Skeletal muscle satellite cell (primary cell): ENCODE measurements around the gene DOCK6.
"Not testable (repeated sequence)": the region's sequence is repeated elsewhere in the genome, so short reads cannot be mapped to it uniquely, and the experiment has no call there.

ENCODE experiments used
- H3K27me3 ChIP-seq: 2 replicates; pipeline ENCODE4 v1.7.0; 2013; ENCODE audit warnings: low read length; ENCODE audit not compliant: control insufficient read depth, insufficient read depth
- H3K36me3 ChIP-seq: 2 replicates; pipeline ENCODE4 v1.7.0; 2013; ENCODE audit warnings: mild to moderate bottlenecking, control low read depth, low read length; ENCODE audit not compliant: insufficient read depth
- H3K4me1 ChIP-seq: 2 replicates; pipeline ENCODE4 v1.7.0; 2013; ENCODE audit warnings: low read length; ENCODE audit not compliant: control insufficient read depth, insufficient read depth
- H3K4me2 ChIP-seq: 2 replicates; pipeline ENCODE4 v1.7.0; 2013; ENCODE audit warnings: mild to moderate bottlenecking, low read length
- H3K4me3 ChIP-seq: 2 replicates; pipeline ENCODE4 v1.7.0; 2013; ENCODE audit warnings: low read length
- H3K9ac ChIP-seq: 2 replicates; pipeline ENCODE4 v1.7.0; 2013; ENCODE audit warnings: mild to moderate bottlenecking, low read depth, low read length, moderate library complexity
- H3K9me3 ChIP-seq: replicated peaks from 2 replicates; pipeline ENCODE4 v1.7.0; 2013; ENCODE audit warnings: mild to moderate bottlenecking, control low read depth, low read length

DOCK6 gene

DNA sequence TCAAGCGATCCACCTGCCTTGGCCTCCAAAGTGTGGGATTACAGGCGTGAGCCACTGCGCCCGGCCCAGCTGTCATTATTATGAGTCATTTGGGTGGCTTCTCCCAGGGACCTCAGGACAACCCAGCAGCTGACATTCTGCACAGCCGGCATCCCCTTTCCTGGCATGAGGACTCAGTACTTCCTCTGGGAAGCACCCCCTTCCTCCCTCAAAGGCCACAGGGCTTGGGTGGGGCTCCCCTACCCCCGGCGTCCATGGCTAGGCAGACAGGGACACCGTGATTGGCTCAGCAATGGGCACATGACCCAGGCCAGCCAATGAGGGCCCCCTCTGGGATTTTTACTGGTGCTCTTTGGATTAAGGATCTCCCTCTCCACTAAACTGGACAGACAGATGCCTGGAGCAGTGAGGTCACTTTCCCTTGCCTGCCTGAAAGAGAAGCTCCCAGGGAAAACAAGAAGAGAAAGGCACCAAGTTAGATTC, 71.0 kb downstream of the DOCK6 start:
- Histone ChIP-seq H3K4me1 (peaks cover 63% of the 10 kb centered on the region), H3K4me3 (peak overlapping the region; percentile 19), H3K27me3 (no peaks in the 10 kb centered on the region)

DNA sequence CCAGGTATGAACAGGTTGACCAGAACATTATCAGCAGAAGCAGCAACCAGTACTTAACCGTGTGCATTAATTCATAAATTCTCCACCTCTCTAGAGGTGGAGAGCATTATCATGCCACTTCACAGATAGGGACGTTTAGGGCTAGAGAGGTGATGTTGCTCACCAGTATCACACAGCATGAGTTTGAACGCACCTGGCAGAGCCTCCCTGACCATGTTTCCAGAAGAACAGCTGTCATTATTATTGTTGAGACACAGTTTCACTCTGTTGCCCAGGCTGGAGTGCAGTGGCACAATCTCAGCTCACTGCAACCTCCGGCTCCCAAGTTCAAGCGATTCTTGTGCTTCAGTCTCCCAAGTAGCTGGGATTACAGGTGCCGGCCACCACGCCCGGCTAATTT, 71.8 kb downstream of the DOCK6 start:
- Histone ChIP-seq H3K36me3 (peaks cover 69% of the 10 kb centered on the region), H3K9me3 (no peaks in the 10 kb centered on the region), H3K4me1 (peaks cover 61% of the 10 kb centered on the region), H3K4me2 (peak overlapping the region; percentile 27), H3K27me3 (no peaks in the 10 kb centered on the region), H3K9ac (no peak overlapping the region), H3K4me3 (no peak overlapping the region)

More for the DNA sequence above, 71.0 kb downstream of the DOCK6 start:
- peaks cover 66% of the 10 kb centered on the region for H3K36me3 ChIP-seq
- H3K4me2 ChIP-seq = peak overlapping the region; percentile 95
- H3K9me3 ChIP-seq = no peaks in the 10 kb centered on the region
- no peak overlapping the region for H3K9ac ChIP-seq

DNA sequence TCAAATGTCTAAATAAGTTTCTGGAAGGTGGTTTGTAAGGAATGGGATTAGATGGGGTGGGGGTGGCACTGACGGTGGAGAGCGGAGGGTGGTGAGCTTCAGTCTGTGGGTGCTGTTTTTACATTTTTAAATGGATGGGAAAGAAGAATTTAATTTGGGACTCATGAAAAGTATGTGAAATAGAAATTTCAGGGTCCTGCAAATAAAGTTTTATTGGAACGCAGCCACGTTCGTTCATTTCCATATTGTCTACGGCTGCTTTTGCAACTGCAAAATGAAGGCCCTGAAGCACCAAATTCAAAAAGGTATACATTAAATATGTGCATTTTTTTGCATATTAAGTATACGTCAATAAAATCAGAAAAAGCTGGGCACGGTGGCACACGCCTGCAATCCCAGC, 74.9 kb downstream of the DOCK6 start:
- H3K4me3 ChIP-seq = no peak overlapping the region
- H3K27me3 ChIP-seq = no peaks in the 10 kb centered on the region
- no peaks in the 10 kb centered on the region for H3K9me3 ChIP-seq
- peaks cover 62% of the 10 kb centered on the region for H3K36me3 ChIP-seq
- no peak overlapping the region for H3K4me2 ChIP-seq
- peaks cover 32% of the 10 kb centered on the region for H3K4me1 ChIP-seq
- no peak overlapping the region for H3K9ac ChIP-seq

DNA sequence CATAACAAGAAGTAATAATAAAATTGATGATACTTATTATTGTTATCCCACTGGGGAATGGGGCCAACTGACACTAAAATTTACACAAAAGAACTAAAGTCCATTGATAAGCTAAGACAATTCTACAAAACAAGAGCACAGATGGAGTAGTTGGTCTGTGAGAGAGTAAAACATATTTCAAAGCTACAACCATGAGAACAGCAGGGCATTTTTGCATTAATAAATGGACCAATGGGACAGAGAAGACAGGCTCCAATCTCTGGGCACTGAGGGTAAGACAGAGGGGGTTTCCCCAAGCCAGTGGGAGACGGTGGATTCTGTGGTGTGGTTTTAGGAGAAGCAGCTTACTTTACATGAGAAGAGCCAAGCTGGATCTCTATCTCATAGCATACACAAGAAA, 79.3 kb downstream of the DOCK6 start:
- H3K36me3 ChIP-seq = peaks cover 56% of the 10 kb centered on the region
- H3K9me3 ChIP-seq = no peaks in the 10 kb centered on the region
- H3K9ac ChIP-seq = no peak overlapping the region
- no peak overlapping the region for H3K4me2 ChIP-seq
- no peaks in the 10 kb centered on the region for H3K27me3 ChIP-seq
- no peak overlapping the region for H3K4me3 ChIP-seq
- peaks cover 32% of the 10 kb centered on the region for H3K4me1 ChIP-seq

DNA sequence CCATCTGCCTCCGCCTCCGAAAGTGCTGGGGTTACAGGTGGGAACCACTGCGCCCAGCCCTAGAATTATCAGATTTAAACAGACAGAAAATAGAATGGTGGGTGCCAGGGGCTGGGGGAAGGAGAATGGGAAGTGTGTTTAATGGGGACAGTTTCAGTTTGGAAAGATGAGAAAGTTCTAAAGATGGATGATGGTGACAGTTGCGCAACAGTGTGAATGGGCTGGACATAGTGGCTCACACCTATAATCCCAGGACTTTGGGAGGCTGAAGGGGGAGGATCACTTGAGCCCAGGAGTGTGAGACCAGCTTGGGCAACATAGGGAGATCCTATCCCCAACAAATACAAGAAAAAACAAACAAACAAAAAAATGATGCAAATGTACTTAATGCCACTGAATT, 80.8 kb downstream of the DOCK6 start:
- Histone ChIP-seq H3K9ac (no peak overlapping the region), H3K36me3 (peaks cover 56% of the 10 kb centered on the region), H3K27me3 (no peaks in the 10 kb centered on the region), H3K4me1 (peaks cover 32% of the 10 kb centered on the region), H3K4me2 (no peak overlapping the region), H3K9me3 (no peaks in the 10 kb centered on the region), H3K4me3 (no peak overlapping the region)

DNA sequence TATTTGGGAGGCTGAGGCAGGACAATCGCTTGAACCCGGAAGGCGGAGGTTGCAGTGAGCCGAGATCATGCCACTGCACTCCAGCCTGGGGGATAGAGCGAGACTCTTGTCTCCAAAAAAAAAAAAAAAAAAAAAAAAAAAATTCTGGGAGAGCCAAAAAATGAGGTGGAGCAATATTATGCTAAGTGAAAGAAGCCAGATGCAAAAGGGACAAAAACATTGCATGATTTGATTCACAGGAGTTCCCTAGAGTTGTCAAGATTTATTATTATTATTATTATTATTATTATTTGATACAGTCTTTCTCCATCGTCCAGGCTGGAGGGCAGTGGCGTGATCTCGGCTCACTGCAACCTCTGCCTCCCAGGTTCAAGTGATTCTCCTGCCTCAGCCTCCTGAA, 81.3 kb downstream of the DOCK6 start:
- not testable (repeated sequence) for H3K9me3 ChIP-seq, H3K4me2 ChIP-seq, H3K27me3 ChIP-seq, H3K4me3 ChIP-seq
- Histone ChIP-seq H3K36me3 (peaks cover 61% of the 10 kb centered on the region), H3K9ac (peak overlapping the region; percentile 63), H3K4me1 (peaks cover 32% of the 10 kb centered on the region)

DNA sequence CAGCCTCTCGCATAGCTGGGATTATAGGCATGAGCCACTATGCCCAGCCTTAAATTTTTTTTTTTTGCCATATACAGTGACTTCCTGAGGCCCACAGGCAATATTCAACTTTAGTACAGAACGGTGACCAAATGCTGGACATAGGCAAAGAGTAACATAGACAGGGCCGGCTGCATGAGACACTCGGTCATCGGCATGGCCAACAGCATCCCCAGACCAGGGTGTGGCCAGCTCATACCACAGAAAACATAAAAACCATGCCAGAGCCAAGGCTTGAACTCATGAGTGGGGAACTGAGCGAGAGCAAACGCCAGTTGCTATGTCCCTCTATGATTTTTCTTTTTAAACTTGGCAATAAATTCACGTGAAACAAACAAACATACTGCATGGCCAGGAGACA, 82.0 kb downstream of the DOCK6 start:
- Histone ChIP-seq H3K27me3 (no peaks in the 10 kb centered on the region), H3K4me2 (peak overlapping the region; percentile 22), H3K4me1 (peaks cover 32% of the 10 kb centered on the region), H3K4me3 (no peak overlapping the region), H3K9me3 (no peaks in the 10 kb centered on the region), H3K36me3 (peaks cover 61% of the 10 kb centered on the region), H3K9ac (peak overlapping the region; percentile 63)

DNA sequence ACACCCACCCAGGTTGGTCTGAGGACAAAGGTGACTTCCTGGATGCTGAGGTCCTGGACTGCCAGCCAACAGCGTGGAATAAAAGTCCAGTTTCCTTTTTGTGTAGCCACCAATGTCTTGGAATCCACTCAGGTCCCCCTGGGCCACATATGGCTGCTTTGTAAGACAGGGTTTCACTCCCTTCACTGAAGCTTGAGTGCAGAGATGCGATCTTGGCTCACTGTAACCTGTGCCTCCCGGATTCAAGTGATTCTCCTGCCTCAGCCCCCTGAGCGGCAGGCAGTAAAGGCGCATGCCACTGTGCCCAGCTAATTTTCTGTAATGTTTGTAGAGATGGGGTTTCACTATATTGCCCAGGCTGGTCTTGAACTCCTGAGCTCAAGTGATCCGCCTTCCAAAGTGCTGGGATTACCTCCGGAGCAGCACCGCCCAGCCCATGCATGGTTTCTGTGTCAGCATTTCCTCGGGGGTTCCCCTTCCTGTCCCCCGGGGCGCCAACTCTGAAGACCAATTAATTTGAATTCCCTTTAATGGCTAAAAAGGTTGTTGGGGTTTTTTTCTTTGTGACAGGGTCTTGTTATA, 82.5 kb downstream of the DOCK6 start:
- Histone ChIP-seq H3K36me3 (peaks cover 62% of the 10 kb centered on the region), H3K9ac (peak overlapping the region; percentile 63), H3K4me3 (no peak overlapping the region)

DNA sequence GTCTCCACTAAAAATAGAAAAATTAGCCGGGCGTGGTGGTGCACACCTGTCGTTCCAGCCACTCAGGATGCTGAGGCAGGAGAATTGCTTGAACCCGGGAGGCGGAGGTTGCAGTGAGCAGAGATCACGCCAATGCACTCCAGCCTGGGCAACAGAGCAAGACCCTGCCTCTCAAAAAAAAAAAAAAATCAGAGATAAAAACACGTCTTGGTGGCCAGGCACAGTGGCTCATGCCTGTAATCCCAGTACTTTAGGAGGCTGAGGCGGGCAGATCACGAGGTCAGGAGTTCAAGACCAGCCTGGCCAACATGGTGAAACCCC, 83.2 kb downstream of the DOCK6 start:
- Histone ChIP-seq H3K4me2 (peak overlapping the region; percentile 40), H3K4me1 (peaks cover 32% of the 10 kb centered on the region), H3K36me3 (peaks cover 66% of the 10 kb centered on the region)
- H3K9me3 ChIP-seq, H3K4me3 ChIP-seq, H3K27me3 ChIP-seq, H3K9ac ChIP-seq: not testable (repeated sequence)

More for the DNA sequence above, 82.5 kb downstream of the DOCK6 start:
- Histone ChIP-seq H3K27me3 (no peaks in the 10 kb centered on the region), H3K4me1 (peaks cover 32% of the 10 kb centered on the region), H3K9me3 (no peaks in the 10 kb centered on the region), H3K4me2 (peak overlapping the region; percentile 22)

DNA sequence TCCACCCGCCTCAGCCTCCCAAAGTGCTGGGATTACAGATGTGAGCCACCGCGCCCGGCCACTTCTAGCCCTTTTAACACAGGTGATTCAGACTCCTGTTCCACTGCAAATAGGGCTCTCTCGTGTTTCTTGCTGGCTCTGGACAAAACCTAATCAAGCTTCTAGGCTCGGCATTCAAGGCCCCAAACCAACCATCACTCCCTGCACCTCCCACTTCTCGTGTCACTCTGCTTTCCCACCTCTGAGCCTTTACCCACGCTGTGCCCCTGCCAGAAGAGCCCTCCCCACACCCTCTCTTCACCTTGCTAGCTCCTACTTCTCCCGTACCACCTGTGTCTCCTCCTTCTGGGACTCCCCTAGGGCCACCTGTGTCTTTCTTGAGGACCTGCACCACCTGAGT, 84.7 kb downstream of the DOCK6 start:
- Histone ChIP-seq H3K4me3 (no peak overlapping the region), H3K4me1 (peaks cover 32% of the 10 kb centered on the region), H3K27me3 (no peaks in the 10 kb centered on the region), H3K36me3 (peaks cover 68% of the 10 kb centered on the region), H3K4me2 (no peak overlapping the region), H3K9me3 (no peaks in the 10 kb centered on the region), H3K9ac (no peak overlapping the region)

DNA sequence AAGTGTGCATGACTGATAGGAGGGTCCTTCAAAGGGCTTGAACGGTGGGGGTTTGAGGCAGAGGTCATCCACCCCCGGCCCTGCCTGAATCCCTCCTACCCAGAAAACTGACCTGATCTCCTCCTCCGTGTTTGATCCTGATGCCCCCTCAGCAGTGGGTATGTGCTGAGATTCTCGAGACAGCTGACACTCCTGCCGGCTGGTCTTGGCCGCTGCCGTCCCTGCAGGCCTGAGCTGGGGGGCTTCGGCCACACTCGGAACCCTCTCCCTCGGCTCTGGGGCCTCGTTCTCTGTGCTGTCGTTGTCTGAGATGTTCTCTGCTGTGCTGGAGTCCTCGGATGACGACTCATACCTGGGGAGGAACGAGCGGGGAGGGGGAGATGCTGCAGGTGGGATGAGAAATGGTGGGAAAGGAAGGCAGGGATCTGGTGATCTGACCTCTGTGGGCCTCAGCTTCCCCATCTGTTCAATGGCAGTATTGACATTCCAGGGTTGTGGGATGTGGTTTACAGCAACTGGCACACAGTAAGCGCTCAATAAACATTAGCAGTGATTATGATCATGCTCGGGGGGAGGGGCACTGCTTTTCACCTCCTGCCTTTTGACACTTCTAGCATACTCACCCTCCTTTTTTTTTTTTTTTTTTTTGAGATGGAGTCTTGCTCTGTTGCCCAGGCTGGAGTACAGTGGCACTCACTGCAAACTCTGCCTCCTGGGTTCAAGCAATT, 85.7 kb downstream of the DOCK6 start:
- Histone ChIP-seq H3K9ac (no peak overlapping the region), H3K36me3 (peaks cover 73% of the 10 kb centered on the region), H3K4me3 (no peak overlapping the region), H3K4me2 (no peak overlapping the region), H3K9me3 (no peaks in the 10 kb centered on the region), H3K4me1 (peaks cover 36% of the 10 kb centered on the region), H3K27me3 (no peaks in the 10 kb centered on the region)

DNA sequence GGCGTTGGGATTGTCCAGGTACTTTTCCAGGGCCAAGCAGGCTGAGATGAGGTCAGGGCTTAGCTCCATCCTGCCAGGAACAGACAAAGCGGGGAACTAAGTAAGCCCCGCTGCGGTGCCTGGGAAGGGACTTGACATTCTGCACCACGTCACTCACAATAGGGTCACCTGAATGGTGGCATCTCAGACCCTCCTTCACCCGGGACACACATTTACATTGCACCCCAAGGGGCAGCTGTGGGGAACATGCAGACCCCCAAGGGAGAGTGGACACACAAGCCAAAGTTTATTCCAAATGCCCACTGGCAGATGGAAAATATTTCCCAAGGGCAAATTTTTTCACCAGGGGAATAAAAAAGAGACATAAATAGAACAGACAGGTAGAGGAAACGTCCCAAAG, 86.4 kb downstream of the DOCK6 start:
- Histone ChIP-seq H3K4me3 (no peak overlapping the region), H3K9me3 (no peaks in the 10 kb centered on the region), H3K9ac (no peak overlapping the region), H3K4me1 (peaks cover 35% of the 10 kb centered on the region), H3K4me2 (no peak overlapping the region), H3K36me3 (peaks cover 77% of the 10 kb centered on the region), H3K27me3 (no peaks in the 10 kb centered on the region)
